A549 (cell line): ENCODE data around the gene TRABD. TPM values are rescaled to one million over a fixed set of nuclear protein-coding genes. Genes with fewer than 3 reads are reported as not detected.

ENCODE experiments used
- ATAC-seq, 2 experiments: fragments of 200-7000 bp in 1 of 2; fragments of >200 bp in 1 of 2; cut with Nextera tagmentation in 1 of 2; cut with Tn5 transposase in 1 of 2; 3 replicates each; pipeline versions ENCODE4 v1.8.0 to v1.9.1; 2018 to 2020; ENCODE audit warnings: mild to moderate bottlenecking in 1 of 2, moderate library complexity in 1 of 2
- CTCF ChIA-PET: fragments of 300-600 bp; sonication (Branson Sonifier 250); formaldehyde crosslinking; extraction: SDS; loops from one replicate; lab custom pipeline; 2021; ENCODE audit warnings: antibody characterized with exemption, inconsistent platforms; lab: Yijun Ruan, JAX
- POLR2A ChIA-PET: fragments of 350-600 bp; formaldehyde crosslinking; extraction: SDS; loops from one replicate; lab custom pipeline; 2021; ENCODE audit warnings: antibody characterized with exemption, inconsistent platforms; lab: Yijun Ruan, JAX
- DNase-seq, 2 experiments: peaks; one replicate each; pipeline versions ENCODE4 v3.0.0 to v3.0.0-alpha.2; 2011 to 2016; ENCODE audit warnings: low read depth in 1 of 2, low spot score in 1 of 2
- FAIRE-seq: peaks from 2 replicates; lab custom pipeline; 2011; peaks lifted over from hg19 to GRCh38; lab: Jason Lieb, UNC
- H3K27ac ChIP-seq, 2 experiments: fragments of >200 bp; sonication (Bioruptor Twin); formaldehyde crosslinking; 3 replicates each; pipeline ENCODE4 v1.5.1; 2016 to 2017
- H3K4me1 ChIP-seq: fragments of >200 bp; sonication (Bioruptor Twin); formaldehyde crosslinking; 3 replicates; pipeline ENCODE4 v1.6.1; 2016
- H3K4me2 ChIP-seq: fragments of >200 bp; sonication (Bioruptor Twin); formaldehyde crosslinking; 3 replicates; pipeline ENCODE4 v1.6.1; 2016
- H3K4me3 ChIP-seq: fragments of >200 bp; sonication (Bioruptor Twin); formaldehyde crosslinking; 3 replicates; pipeline ENCODE4 v1.5.1; 2016
- H3K9me3 ChIP-seq: fragments of >200 bp; sonication (Bioruptor Twin); formaldehyde crosslinking; 3 replicates; pipeline ENCODE4 v1.6.1; 2016
- CHD4 ChIP-seq: fragments of 200-600 bp; sonication (generic); IDR thresholded peaks from 2 replicates; pipeline ENCODE4 v1.6.1; 2016; ENCODE audit warnings: antibody characterized with exemption, mild to moderate bottlenecking, borderline replicate concordance
- EHF ChIP-seq: fragments of 250-450 bp; sonication (Bioruptor Pico); IDR thresholded peaks from 2 replicates; pipeline ENCODE4 v1.5.0; 2020; ENCODE audit warnings: mild to moderate bottlenecking
- EP300 ChIP-seq, 2 experiments: fragments of >200 bp; sonication (Bioruptor Twin); formaldehyde crosslinking; IDR thresholded peaks; 2 replicates in 1 of 2; 3 replicates in 1 of 2; pipeline ENCODE4 v1.6.1; 2016 to 2017
- FOSB ChIP-seq: fragments of 250-450 bp; sonication (Bioruptor Pico); IDR thresholded peaks from 2 replicates; pipeline ENCODE4 v1.5.0; 2020; ENCODE audit warnings: mild to moderate bottlenecking, moderate library complexity
- FOSL2 ChIP-seq, 2 experiments: fragments of 450-650 bp in 1 of 2; fragments of >200 bp in 1 of 2; sonication (Bioruptor Twin) in 1 of 2; formaldehyde crosslinking; IDR thresholded peaks; 2 replicates each; pipeline versions ENCODE4 v1.5.0 to v1.6.1; 2016 to 2020; ENCODE audit warnings: mild to moderate bottlenecking in 1 of 2, moderate library complexity in 1 of 2
- FOXS1 ChIP-seq: fragments of 250-450 bp; sonication (Bioruptor Pico); IDR thresholded peaks from 2 replicates; pipeline ENCODE4 v1.5.0; 2020; ENCODE audit warnings: mild to moderate bottlenecking, moderate library complexity
- HEYL ChIP-seq: fragments of 250-450 bp; sonication (Bioruptor Pico); IDR thresholded peaks from 2 replicates; pipeline ENCODE4 v1.8.0; 2021; ENCODE audit warnings: mild to moderate bottlenecking, moderate library complexity
- HOXB13 ChIP-seq: fragments of 250-450 bp; sonication (Bioruptor Pico); IDR thresholded peaks from 2 replicates; pipeline ENCODE4 v1.5.0; 2020; ENCODE audit warnings: low read depth, mild to moderate bottlenecking, moderate library complexity
- KDM5A ChIP-seq: fragments of 200-600 bp; sonication (generic); IDR thresholded peaks from 2 replicates; pipeline ENCODE4 v1.6.1; 2016; ENCODE audit warnings: antibody characterized with exemption, mild to moderate bottlenecking
- MAZ ChIP-seq: fragments of 150-350 bp; IDR thresholded peaks from 2 replicates; pipeline ENCODE4 v1.6.1; 2014; ENCODE audit warnings: antibody characterized with exemption, low read depth, low read length, borderline replicate concordance
- NPAS2 ChIP-seq: fragments of 250-450 bp; sonication (Bioruptor Pico); IDR thresholded peaks from 2 replicates; pipeline ENCODE4 v1.8.0; 2022; ENCODE audit warnings: mild to moderate bottlenecking, moderate library complexity, borderline replicate concordance
- RAD21 ChIP-seq, 2 experiments: fragments of >200 bp in 1 of 2; sonication (Bioruptor Twin) in 1 of 2; formaldehyde crosslinking in 1 of 2; IDR thresholded peaks in 1 of 2; conservative IDR thresholded peaks in 1 of 2; 2 replicates in 1 of 2; 3 replicates in 1 of 2; pipeline ENCODE4 v1.6.1; 2012 to 2018; ENCODE audit warnings: inconsistent platforms in 1 of 2
- RARB ChIP-seq: fragments of 250-450 bp; sonication (Bioruptor Pico); IDR thresholded peaks from 2 replicates; pipeline ENCODE4 v1.8.0; 2021; ENCODE audit warnings: mild to moderate bottlenecking, moderate library complexity
- RCOR1 ChIP-seq: fragments of 150-350 bp; IDR thresholded peaks from 2 replicates; pipeline ENCODE4 v1.6.1; 2014; ENCODE audit warnings: antibody characterized with exemption, low read length, low read depth
- RFX5 ChIP-seq: fragments of 450-650 bp; IDR thresholded peaks from 2 replicates; pipeline ENCODE4 v1.7.1; 2014; ENCODE audit warnings: antibody characterized with exemption, mild to moderate bottlenecking, moderate library complexity
- RNF2 ChIP-seq: fragments of 200-600 bp; sonication (generic); IDR thresholded peaks from 2 replicates; pipeline ENCODE4 v1.6.1; 2016; ENCODE audit warnings: low read depth, mild to moderate bottlenecking, antibody characterized with exemption, moderate library complexity, borderline replicate concordance
- TFCP2L1 ChIP-seq: fragments of 250-450 bp; sonication (Bioruptor Pico); IDR thresholded peaks from 2 replicates; pipeline ENCODE4 v1.5.0; 2021; ENCODE audit warnings: mild to moderate bottlenecking
- ZFP36 ChIP-seq: fragments of 450-650 bp; IDR thresholded peaks from 2 replicates; pipeline ENCODE4 v1.6.1; 2014; ENCODE audit warnings: borderline replicate concordance; ENCODE audit not compliant: partially characterized antibody
- ZNF302 ChIP-seq: fragments of 250-450 bp; sonication (Bioruptor Pico); IDR thresholded peaks from 2 replicates; pipeline ENCODE4 v1.9.0; 2021; ENCODE audit warnings: inconsistent platforms, mild to moderate bottlenecking, moderate library complexity
- ZSCAN20 ChIP-seq: fragments of 250-450 bp; sonication (Bioruptor Pico); IDR thresholded peaks from 2 replicates; pipeline ENCODE4 v1.8.0; 2022; ENCODE audit warnings: mild to moderate bottlenecking, moderate library complexity
- WGBS: methylation state at CpG from one replicate; pipeline ENCODE4 v1.1.6; 2017; ENCODE audit errors: missing lambda C conversion rate; 5-methylcytosine and 5-hydroxymethylcytosine counted together
- polyA plus RNA-seq, 4 experiments: library from polyadenylated mRNA; depleted of rRNA in 3 of 4; stranded (reverse); fragments of >200 nt; fragmentation: RNase III in 1 of 4; extraction: RNeasy Plus Mini Kit Qiagen cat#74134 plus additional on column Dnase treatment in 1 of 4; gene quantifications; 2 replicates in 3 of 4; 3 replicates in 1 of 4; pipeline ENCODE4 v1.2.3, GENCODE V29; 2011 to 2017
- TF ChIP-seq, protein P1 (sequence below): fragments of 250-450 bp; sonication (Bioruptor Pico); IDR thresholded peaks from 2 replicates; pipeline ENCODE4 v1.5.0; 2020; ENCODE audit warnings: low read depth, mild to moderate bottlenecking, moderate library complexity
- TF ChIP-seq, protein P2 (sequence below): fragments of >200 bp; sonication (Bioruptor Twin); formaldehyde crosslinking; IDR thresholded peaks from 2 replicates; pipeline ENCODE4 v1.6.1; 2016
- TF ChIP-seq, protein P3 (sequence below): IDR thresholded peaks from 2 replicates; pipeline ENCODE4 v1.6.1; 2012; ENCODE audit warnings: low read depth, borderline replicate concordance
- TF ChIP-seq, protein P4 (sequence below): IDR thresholded peaks from 2 replicates; pipeline ENCODE4 v1.6.1; 2012

Gene TRABD
- polyA plus RNA-seq, 2 of the 4 experiments (the other 2 are of a cell fraction) = 14.8 to 30.4 TPM

DNA sequence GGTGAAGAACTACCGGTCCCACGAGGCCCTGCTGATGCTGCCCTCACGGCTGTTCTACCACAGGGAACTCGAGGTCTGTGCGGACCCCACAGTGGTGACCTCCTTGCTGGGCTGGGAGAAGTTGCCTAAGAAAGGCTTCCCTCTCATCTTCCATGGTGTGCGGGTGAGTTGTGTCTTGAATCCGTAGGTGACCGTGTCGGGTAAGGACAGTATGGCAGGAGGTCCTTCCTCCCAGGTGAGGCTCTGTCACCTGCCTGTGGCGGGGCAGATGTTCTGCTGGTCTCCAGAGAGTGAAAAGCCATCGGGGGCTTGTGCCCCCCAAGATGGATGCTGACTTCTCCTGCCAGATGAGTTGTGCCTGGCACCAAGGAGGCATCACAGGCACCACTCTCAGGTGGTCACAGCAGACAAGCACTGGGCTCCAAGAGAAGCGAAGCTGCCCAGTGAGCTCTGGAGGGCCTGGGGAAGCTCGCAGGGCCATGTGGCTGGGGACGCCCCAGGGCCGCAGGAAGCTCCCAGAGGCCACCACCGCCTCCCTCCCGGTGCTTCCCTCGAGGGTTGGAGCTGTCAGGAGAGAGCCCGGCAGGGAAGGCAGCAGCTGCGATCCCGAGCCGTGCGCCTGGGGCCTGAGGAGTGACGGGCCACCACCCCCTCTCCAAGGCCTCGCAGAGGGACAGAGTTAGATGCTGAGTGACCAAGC, 32.5 kb upstream of the TRABD start (continued):
- TF ChIP-seq FOSB (CRISPR knock-in tag) (no peak), RCOR1 (no peak), ZNF302 (no peak)
- TF ChIP-seq, protein P1, sequence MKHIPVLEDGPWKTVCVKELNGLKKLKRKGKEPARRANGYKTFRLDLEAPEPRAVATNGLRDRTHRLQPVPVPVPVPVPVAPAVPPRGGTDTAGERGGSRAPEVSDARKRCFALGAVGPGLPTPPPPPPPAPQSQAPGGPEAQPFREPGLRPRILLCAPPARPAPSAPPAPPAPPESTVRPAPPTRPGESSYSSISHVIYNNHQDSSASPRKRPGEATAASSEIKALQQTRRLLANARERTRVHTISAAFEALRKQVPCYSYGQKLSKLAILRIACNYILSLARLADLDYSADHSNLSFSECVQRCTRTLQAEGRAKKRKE = no peak

DNA sequence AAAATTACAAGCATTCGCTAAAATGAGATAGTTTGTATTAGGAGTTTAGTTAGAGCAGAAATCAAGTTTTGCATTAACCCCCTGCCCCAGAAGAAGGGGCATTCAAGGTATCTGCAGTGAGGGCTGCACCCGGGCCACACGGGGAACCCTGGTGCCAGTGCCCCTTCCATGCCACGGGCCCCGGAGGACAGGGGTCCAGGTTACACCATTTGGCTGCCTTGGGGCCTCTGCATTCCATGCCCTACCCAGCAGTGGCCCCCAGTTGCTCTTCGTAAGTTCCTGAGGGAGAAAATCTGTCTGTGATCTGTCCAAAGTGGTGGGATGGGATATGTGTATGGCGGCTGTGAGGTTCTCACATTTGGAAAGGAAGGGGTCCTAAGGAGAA, 32.0 kb upstream of the TRABD start:
- FAIRE-seq = no peak
- no peak overlapping the region for H3K27ac ChIP-seq
- no peak overlapping the region for H3K4me3 ChIP-seq
- TF ChIP-seq ZSCAN20 (CRISPR knock-in tag) = no peak
- TF ChIP-seq KDM5A = no peak
- no peak for TF ChIP-seq TFCP2L1 (CRISPR knock-in tag)
- no peak for TF ChIP-seq RCOR1
- TF ChIP-seq ZFP36 = no peak
- TF ChIP-seq, protein P2, sequence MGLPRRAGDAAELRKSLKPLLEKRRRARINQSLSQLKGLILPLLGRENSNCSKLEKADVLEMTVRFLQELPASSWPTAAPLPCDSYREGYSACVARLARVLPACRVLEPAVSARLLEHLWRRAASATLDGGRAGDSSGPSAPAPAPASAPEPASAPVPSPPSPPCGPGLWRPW = no peak
- no peak for TF ChIP-seq EHF (CRISPR knock-in tag)
- no peak for TF ChIP-seq RFX5
- no peak for TF ChIP-seq RAD21 (conservative IDR thresholded peaks at IDR 0.05 in 1 of 2, IDR thresholded peaks at IDR 0.05 in 1 of 2)
- TF ChIP-seq HOXB13 = no peak
- TF ChIP-seq, protein P3, sequence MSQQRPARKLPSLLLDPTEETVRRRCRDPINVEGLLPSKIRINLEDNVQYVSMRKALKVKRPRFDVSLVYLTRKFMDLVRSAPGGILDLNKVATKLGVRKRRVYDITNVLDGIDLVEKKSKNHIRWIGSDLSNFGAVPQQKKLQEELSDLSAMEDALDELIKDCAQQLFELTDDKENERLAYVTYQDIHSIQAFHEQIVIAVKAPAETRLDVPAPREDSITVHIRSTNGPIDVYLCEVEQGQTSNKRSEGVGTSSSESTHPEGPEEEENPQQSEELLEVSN = no peak
- no peak for TF ChIP-seq RNF2
- ChIA-PET POLR2A (no interaction called here), CTCF (interaction anchor here (1.2 kb wide), 1 partner anchor 9 kb away, joined by 3 read pairs; no protein-coding TSS in a partner anchor)
- no peak for DNase-seq
- H3K9me3 ChIP-seq = no peaks in the 10 kb centered on the region
- H3K4me2 ChIP-seq = no peak overlapping the region
- ATAC-seq = no peak
- 48% methylated on average over 6 of the region's 7 CpGs for WGBS
- no peaks in the 10 kb centered on the region for H3K4me1 ChIP-seq

DNA sequence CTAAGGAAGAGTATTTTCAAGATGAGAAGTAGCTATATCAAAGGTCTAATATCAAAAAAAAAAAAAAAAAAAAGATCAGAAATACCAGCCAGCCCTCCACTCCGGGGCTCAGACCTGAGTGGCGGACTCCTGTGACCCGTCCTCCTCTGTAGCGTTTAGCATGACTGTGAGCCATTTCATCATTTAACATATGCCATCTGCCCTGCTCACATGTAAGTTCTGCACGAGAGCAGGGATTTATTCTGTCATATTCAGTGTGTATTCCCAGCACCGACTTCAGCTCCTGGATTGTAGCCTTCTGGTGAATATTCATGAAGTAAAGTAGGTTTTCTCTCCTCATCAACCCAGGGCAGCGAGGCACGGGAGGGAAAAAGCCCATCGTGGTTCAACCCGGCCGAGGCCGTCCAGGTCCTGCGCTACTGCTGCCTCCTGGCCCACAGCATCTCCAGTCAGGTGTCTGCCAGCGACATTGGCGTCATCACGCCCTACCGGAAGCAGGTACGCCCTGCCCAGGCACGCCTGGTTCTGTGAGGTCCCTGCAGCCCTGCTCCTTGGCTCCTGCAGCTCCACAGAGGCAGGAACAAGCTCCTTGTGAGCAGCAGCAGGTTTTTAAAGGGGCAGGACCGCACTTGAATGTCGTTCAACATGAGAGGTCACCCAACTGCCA, 27.9 kb upstream of the TRABD start:
- Histone ChIP-seq H3K9me3 (no peaks in the 10 kb centered on the region), H3K4me3 (no peak overlapping the region), H3K27ac (no peak overlapping the region), H3K4me2 (no peak overlapping the region), H3K4me1 (no peaks in the 10 kb centered on the region)
- 47% methylated on average over 14 of the region's 21 CpGs for WGBS
- FAIRE-seq (no peak), ATAC-seq (no peak), DNase-seq (no peak)
- no peak for TF ChIP-seq RARB (CRISPR knock-in tag)
- TF ChIP-seq HEYL = no peak
- TF ChIP-seq EP300 (IDR thresholded peaks at IDR 0.05) = no peak
- no peak for TF ChIP-seq FOXS1
- TF ChIP-seq MAZ = no peak
- TF ChIP-seq FOSL2 (IDR thresholded peaks at IDR 0.05) = no peak
- TF ChIP-seq FOSL2 (CRISPR knock-in tag; IDR thresholded peaks at IDR 0.05) = no peak
- no peak for TF ChIP-seq CHD4
- no peak for TF ChIP-seq KDM5A
- TF ChIP-seq, protein P4, sequence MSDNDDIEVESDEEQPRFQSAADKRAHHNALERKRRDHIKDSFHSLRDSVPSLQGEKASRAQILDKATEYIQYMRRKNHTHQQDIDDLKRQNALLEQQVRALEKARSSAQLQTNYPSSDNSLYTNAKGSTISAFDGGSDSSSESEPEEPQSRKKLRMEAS = no peak
- TF ChIP-seq NPAS2 (CRISPR knock-in tag) = no peak
- TF ChIP-seq, protein P2 = no peak
- POLR2A ChIA-PET = interaction anchor here (0.6 kb wide), 1 partner anchor 119 kb away, joined by 4 read pairs; no protein-coding TSS in a partner anchor
- CTCF ChIA-PET = interaction anchor here (1.9 kb wide), 1 partner anchor 9 kb away, joined by 15 read pairs; no protein-coding TSS in a partner anchor
